Measurements from ENCODE around the gene ZNF827. TPM values are rescaled to one million over a fixed set of nuclear protein-coding genes. Genes with fewer than 3 reads are reported as not detected.

ZNF827 gene
- polyA plus RNA-seq, 1 donor from 2014 or later: 12.1 TPM

- Histone ChIP-seq H3K9ac (ENCODE audit: low read length) (no peak overlapping the region), H3K4me2 (ENCODE audit: low read length) (no peak overlapping the region), H3K27ac (ENCODE audit: low read length) (no peak overlapping the region), H3K79me2 (replicated peaks; ENCODE audit: insufficient read depth, low read length) (peaks cover 3% of the 10 kb centered on the region), H3K9me3 (ENCODE audit: low read length) (no peaks in the 10 kb centered on the region), H3K9me2 (ENCODE audit: insufficient read depth, low read length) (no peaks in the 10 kb centered on the region), H3K36me3 (ENCODE audit: insufficient read depth, low read length) (no peaks in the 10 kb centered on the region), H3K27me3 (ENCODE audit: insufficient read depth, low read depth, low read length) (no peaks in the 10 kb centered on the region), H3K4me3 (ENCODE audit: low read length) (no peak overlapping the region), H2AFZ (ENCODE audit: low read depth, low read length) (no peak overlapping the region), H4K20me1 (ENCODE audit: insufficient read depth) (no peaks in the 10 kb centered on the region), H3F3A (ENCODE audit: insufficient read depth, low read length, poor library complexity, severe bottlenecking) (peaks cover 2% of the 10 kb centered on the region)
- no peak for TF ChIP-seq SMC3 (conservative IDR thresholded peaks at IDR 0.05; ENCODE audit: poor library complexity)
- no peak for TF ChIP-seq CTCF (IDR thresholded peaks at IDR 0.05; ENCODE audit: poor library complexity, severe bottlenecking)
- no peak for TF ChIP-seq RAD21 (conservative IDR thresholded peaks at IDR 0.05)
These were observed 141.3 kb downstream of the ZNF827 start for GRCh38 chr4:145797278-145797677.

DNA sequence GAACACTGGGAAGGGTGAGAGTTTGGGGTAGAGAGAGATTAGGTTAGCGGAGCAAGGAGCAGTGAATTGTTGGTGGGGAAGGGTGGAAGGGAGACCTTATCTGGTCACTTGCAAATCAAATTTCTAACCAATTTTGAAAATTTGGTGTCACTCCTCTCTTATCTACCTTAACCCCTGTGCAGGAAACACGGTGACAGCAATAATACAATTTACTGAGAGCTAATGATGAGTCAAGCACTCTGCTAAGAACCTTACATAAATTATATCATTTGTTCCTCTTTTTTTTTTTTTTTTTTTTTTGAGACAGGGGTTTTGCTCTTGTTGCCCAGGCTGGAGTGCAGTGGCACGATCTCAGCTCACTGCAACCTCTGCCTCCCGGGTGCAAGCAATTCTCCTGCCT is 142.3 kb downstream of the ZNF827 start:
- H3K9me3 ChIP-seq (ENCODE audit: low read length): no peaks in the 10 kb centered on the region
- H3K4me2 ChIP-seq (ENCODE audit: low read length): no peak overlapping the region
- no peak overlapping the region for H3K27ac ChIP-seq (ENCODE audit: low read length)
- H3K27me3 ChIP-seq (ENCODE audit: insufficient read depth, low read depth, low read length): no peaks in the 10 kb centered on the region
- H3K9ac ChIP-seq (ENCODE audit: low read length): no peak overlapping the region
- peaks cover 2% of the 10 kb centered on the region for H3F3A ChIP-seq (ENCODE audit: insufficient read depth, low read length, poor library complexity, severe bottlenecking)
- TF ChIP-seq SMC3 (conservative IDR thresholded peaks at IDR 0.05; ENCODE audit: poor library complexity) (no peak), TAF1 (IDR thresholded peaks at IDR 0.05; ENCODE audit: low read depth) (no peak), REST (IDR thresholded peaks at IDR 0.05; ENCODE audit: borderline replicate concordance) (no peak), POLR2AphosphoS5 (IDR thresholded peaks at IDR 0.05) (no peak), MXI1 (conservative IDR thresholded peaks at IDR 0.05; ENCODE audit: poor library complexity, severe bottlenecking) (no peak), RAD21 (conservative IDR thresholded peaks at IDR 0.05) (no peak)
- H3K79me2 ChIP-seq (replicated peaks; ENCODE audit: insufficient read depth, low read length): peaks cover 3% of the 10 kb centered on the region
- H3K4me3 ChIP-seq (ENCODE audit: low read length): no peak overlapping the region
- no peak overlapping the region for H2AFZ ChIP-seq (ENCODE audit: low read depth, low read length)
- no peaks in the 10 kb centered on the region for H3K36me3 ChIP-seq (ENCODE audit: insufficient read depth, low read length)
- no peaks in the 10 kb centered on the region for H4K20me1 ChIP-seq (ENCODE audit: insufficient read depth)
- H3K9me2 ChIP-seq (ENCODE audit: insufficient read depth, low read length): no peaks in the 10 kb centered on the region

DNA sequence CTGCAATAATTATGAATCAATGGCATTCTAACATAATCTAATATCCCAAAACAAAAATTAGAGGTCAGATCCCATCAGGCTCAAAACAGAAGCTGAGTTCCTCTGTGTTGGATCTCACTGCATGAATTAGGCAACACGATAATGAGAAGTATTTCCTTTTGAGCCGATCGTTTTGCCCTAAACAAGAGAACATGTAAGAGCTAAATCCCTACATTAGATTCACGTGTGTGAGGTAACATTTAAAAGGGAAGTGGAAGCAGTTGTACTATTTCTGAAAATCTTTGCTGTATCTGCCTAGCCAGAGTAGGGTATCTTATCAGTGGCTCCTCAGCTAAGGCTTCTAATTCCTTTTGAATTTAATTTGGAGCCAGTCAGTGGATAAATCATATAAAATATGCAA is 143.1 kb downstream of the ZNF827 start:
- Histone ChIP-seq H3K9me2 (ENCODE audit: insufficient read depth, low read length) (no peaks in the 10 kb centered on the region), H3K9ac (ENCODE audit: low read length) (no peak overlapping the region), H3K36me3 (ENCODE audit: insufficient read depth, low read length) (no peaks in the 10 kb centered on the region), H3F3A (ENCODE audit: insufficient read depth, low read length, poor library complexity, severe bottlenecking) (peaks cover 2% of the 10 kb centered on the region), H3K9me3 (ENCODE audit: low read length) (no peaks in the 10 kb centered on the region), H3K27ac (ENCODE audit: low read length) (no peak overlapping the region), H3K4me2 (ENCODE audit: low read length) (no peak overlapping the region), H3K4me3 (ENCODE audit: low read length) (no peak overlapping the region), H4K20me1 (ENCODE audit: insufficient read depth) (no peaks in the 10 kb centered on the region), H3K27me3 (ENCODE audit: insufficient read depth, low read depth, low read length) (no peaks in the 10 kb centered on the region), H2AFZ (ENCODE audit: low read depth, low read length) (no peak overlapping the region), H3K79me2 (replicated peaks; ENCODE audit: insufficient read depth, low read length) (peaks cover 3% of the 10 kb centered on the region)
- TF ChIP-seq MXI1 (conservative IDR thresholded peaks at IDR 0.05; ENCODE audit: poor library complexity, severe bottlenecking) (no peak), CTCF (IDR thresholded peaks at IDR 0.05; ENCODE audit: poor library complexity, severe bottlenecking) (no peak), EP300 (conservative IDR thresholded peaks at IDR 0.05; ENCODE audit: poor library complexity, severe bottlenecking) (no peak), REST (IDR thresholded peaks at IDR 0.05; ENCODE audit: borderline replicate concordance) (no peak), POLR2AphosphoS5 (IDR thresholded peaks at IDR 0.05) (no peak), EZH2 (IDR thresholded peaks at IDR 0.05; ENCODE audit: borderline replicate concordance, insufficient read depth, low read length, poor library complexity, severe bottlenecking) (no peak), TAF1 (IDR thresholded peaks at IDR 0.05; ENCODE audit: low read depth) (no peak), SMC3 (conservative IDR thresholded peaks at IDR 0.05; ENCODE audit: poor library complexity) (no peak), RAD21 (conservative IDR thresholded peaks at IDR 0.05) (no peak)

All from neural cell (in vitro differentiated cells).